ENCODE data around the gene SEMA5A.

SEMA5A gene

DNA sequence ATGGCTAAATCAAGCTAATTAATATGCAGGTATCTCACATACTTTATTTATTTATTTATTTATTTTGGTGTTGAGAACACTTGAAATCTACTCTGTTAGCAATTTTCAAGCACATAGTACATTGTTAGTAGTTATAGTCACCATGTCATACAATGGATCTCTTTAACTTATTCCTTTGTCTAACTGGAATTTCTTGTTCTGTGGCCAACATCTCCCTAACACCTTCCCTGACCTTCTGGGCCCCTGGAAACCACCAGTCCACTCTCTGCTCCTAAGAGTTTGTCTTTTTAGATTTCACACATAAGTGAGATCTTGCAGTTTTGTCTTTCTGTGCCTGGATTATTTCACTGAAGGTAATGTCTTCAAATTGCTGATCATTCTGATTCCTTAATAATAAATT is 229.1 kb downstream of the SEMA5A start:
- no peak overlapping the region for H3K4me3 ChIP-seq (ENCODE audit: control insufficient read depth, low read depth, low read length)
- DNase-seq (ENCODE audit: low read depth): no peak
- TF ChIP-seq, protein P1, sequence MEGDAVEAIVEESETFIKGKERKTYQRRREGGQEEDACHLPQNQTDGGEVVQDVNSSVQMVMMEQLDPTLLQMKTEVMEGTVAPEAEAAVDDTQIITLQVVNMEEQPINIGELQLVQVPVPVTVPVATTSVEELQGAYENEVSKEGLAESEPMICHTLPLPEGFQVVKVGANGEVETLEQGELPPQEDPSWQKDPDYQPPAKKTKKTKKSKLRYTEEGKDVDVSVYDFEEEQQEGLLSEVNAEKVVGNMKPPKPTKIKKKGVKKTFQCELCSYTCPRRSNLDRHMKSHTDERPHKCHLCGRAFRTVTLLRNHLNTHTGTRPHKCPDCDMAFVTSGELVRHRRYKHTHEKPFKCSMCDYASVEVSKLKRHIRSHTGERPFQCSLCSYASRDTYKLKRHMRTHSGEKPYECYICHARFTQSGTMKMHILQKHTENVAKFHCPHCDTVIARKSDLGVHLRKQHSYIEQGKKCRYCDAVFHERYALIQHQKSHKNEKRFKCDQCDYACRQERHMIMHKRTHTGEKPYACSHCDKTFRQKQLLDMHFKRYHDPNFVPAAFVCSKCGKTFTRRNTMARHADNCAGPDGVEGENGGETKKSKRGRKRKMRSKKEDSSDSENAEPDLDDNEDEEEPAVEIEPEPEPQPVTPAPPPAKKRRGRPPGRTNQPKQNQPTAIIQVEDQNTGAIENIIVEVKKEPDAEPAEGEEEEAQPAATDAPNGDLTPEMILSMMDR (conservative IDR thresholded peaks at IDR 0.05; ENCODE audit: control insufficient read depth, insufficient read depth, low read depth, low read length): no peak

DNA sequence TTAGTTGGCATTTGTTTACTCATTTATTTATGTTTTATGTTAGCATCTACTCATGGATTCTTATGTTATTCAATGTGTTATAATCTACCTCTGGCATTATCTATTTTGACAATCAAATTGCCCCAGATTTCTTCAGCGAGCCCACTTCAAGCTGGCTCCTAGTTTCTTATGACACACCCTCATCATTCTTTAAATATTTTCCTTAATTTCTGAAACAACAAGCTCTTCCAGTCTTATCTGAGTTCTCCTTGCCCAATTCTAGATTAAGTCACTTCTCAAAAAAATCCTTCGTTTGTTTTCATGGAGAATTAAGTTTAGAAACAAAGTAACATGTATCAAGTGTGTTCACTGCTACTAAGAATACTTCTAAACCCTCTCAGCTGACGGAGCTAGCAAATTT is 229.8 kb downstream of the SEMA5A start:
- H3K4me3 ChIP-seq (ENCODE audit: control insufficient read depth, low read depth, low read length): no peak overlapping the region
- no peak for DNase-seq (ENCODE audit: low read depth)
- TF ChIP-seq, protein P1 (conservative IDR thresholded peaks at IDR 0.05; ENCODE audit: control insufficient read depth, insufficient read depth, low read depth, low read length): no peak

DNA sequence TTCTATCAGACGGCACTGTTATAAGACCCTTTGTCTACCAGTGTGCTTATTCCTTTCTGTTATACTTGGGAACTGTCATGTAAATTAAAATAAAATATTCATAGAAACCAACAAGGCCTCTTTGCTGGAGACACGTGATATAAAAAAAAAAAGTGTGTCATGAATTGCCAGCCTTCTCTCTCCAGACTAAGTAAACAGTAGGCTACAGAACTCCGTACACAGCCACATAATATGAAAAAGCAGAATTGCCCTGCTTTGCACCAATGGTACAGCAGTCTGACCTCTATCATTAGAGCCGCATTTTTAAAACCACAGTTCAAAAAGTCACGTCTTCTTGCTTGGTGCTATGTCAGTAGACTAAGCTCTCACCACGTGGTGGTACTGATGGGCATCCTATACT is 231.3 kb downstream of the SEMA5A start:
- no peak for DNase-seq (ENCODE audit: low read depth)
- H3K4me3 ChIP-seq (ENCODE audit: control insufficient read depth, low read depth, low read length): no peak overlapping the region
- TF ChIP-seq, protein P1 (conservative IDR thresholded peaks at IDR 0.05; ENCODE audit: control insufficient read depth, insufficient read depth, low read depth, low read length): no peak

DNA sequence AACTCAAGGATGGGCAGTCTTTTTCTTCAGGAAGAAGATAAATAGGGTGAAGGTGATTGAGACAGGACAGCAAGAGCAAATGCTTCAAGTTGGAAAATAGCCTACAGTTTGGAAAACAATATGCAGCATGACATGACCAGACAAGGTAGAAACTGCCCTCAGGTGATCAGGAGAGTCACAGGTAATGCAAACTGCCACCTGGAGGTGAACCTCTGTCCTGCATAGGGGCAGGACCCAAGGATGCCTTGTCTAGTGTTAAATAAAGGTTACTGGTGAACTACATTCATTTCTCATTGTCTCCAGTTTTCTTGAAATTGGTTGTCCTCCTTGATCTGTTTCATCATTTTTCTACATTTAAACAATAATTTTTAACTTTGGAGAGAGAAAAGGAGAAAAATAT is 232.1 kb downstream of the SEMA5A start:
- H3K4me3 ChIP-seq (ENCODE audit: control insufficient read depth, low read depth, low read length): no peak overlapping the region
- TF ChIP-seq, protein P1 (conservative IDR thresholded peaks at IDR 0.05; ENCODE audit: control insufficient read depth, insufficient read depth, low read depth, low read length): no peak
- no peak for DNase-seq (ENCODE audit: low read depth)

DNA sequence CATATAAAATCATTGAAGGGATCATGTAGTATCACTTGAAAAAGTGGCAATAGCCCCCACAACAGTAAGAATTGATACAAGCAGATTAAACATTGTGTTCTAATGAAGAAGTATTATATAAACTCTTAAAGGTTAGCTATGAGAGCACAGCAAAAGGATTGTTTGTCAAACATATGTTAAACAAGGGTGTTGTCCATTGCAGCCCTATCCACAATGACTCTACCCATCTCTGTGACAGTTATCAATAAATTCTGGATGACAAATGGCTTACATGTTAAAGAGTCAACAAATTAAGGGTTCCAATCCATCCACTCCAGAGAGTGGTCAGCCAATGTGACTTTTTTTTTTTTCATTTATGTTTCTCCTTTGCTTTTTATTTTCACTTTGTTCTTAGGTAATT is 238.7 kb downstream of the SEMA5A start:
- TF ChIP-seq, protein P1 (conservative IDR thresholded peaks at IDR 0.05; ENCODE audit: control insufficient read depth, insufficient read depth, low read depth, low read length): no peak
- DNase-seq (ENCODE audit: low read depth): no peak
- H3K4me3 ChIP-seq (ENCODE audit: control insufficient read depth, low read depth, low read length): no peak overlapping the region

DNA sequence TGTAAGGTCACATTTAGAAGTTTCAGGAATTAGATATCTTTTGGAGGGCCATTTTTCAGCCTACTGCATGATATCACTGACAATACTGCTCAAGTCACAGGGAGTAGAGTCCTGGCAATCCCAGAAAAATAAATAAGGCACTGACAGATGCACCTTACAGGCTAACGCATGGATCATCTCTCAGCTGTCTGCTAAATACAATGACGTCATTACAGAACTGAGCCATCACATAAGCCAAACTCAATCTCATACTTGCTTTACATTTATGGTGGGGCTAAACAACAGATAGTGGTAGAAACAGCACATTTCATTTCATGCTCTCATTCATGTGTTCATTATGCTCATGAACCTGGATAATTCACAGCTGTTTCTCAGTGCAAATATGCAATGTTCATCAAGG is 243.7 kb downstream of the SEMA5A start:
- DNase-seq (ENCODE audit: low read depth): no peak
- TF ChIP-seq, protein P1 (conservative IDR thresholded peaks at IDR 0.05; ENCODE audit: control insufficient read depth, insufficient read depth, low read depth, low read length): no peak
- no peak overlapping the region for H3K4me3 ChIP-seq (ENCODE audit: control insufficient read depth, low read depth, low read length)

DNA sequence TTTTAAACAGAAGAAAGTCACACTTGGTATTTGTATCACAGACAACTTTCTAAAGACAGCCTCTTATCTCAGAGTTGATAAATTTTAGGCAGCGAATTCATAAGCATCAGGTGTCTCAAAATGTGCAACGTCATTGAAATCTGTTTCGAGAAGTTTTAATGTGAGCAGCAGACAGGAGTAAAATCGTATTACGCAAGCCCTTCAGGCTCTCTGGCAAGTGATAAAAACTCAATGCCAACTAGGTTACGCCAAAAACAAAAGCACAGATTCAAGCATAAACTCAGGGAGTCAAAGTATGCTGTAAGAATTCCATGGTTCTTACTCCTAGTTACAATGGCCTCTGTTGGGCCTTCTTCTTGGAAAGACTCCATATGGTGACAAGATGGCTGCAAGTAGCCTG is 244.7 kb downstream of the SEMA5A start:
- H3K4me3 ChIP-seq (ENCODE audit: control insufficient read depth, low read depth, low read length): no peak overlapping the region
- no peak for DNase-seq (ENCODE audit: low read depth)
- TF ChIP-seq, protein P1 (conservative IDR thresholded peaks at IDR 0.05; ENCODE audit: control insufficient read depth, insufficient read depth, low read depth, low read length): no peak

Measured in fibroblast of mammary gland (primary cell).